ENCODE results near the gene OS9.
"Not testable (repeated sequence)": the region's sequence is repeated elsewhere in the genome, so short reads cannot be mapped to it uniquely, and the experiment has no call there.

The OS9 gene

GRCh38 chr12:57693659-57694458 is at the start of gene OS9:
Gene OS9, plus strand, starts transcription at chr12:57694132. Its CDS starts 30 bp downstream, at chr12:57694162.
- peak; percentile 98 for DNase-seq

GRCh38 chr12:57645990-57646658 is 47.8 kb upstream of the OS9 start:
- not testable (repeated sequence) for DNase-seq

- DNase-seq, result not testable (repeated sequence)
Measured at GRCh38 chr12:57646659-57647049, 47.3 kb upstream of the OS9 start.

GRCh38 chr12:57654042-57654441 is 39.9 kb upstream of the OS9 start:
- no peak for DNase-seq

GRCh38 chr12:57655541-57656240 is 38.2 kb upstream of the OS9 start:
- DNase-seq, result no peak

- not testable (repeated sequence) for DNase-seq
Measured at GRCh38 chr12:57656408-57656807, 37.5 kb upstream of the OS9 start.

GRCh38 chr12:57657744-57658143 is 36.2 kb upstream of the OS9 start:
- no peak for DNase-seq

- no peak for DNase-seq
Measured at GRCh38 chr12:57658890-57659289, 35.0 kb upstream of the OS9 start.

GRCh38 chr12:57661376-57661775 is 32.6 kb upstream of the OS9 start:
- no peak for DNase-seq

GRCh38 chr12:57665066-57665820 is 28.7 kb upstream of the OS9 start:
- not testable (repeated sequence) for DNase-seq

GRCh38 chr12:57666897-57667296 is 27.0 kb upstream of the OS9 start:
- DNase-seq, result no peak

- DNase-seq, result not testable (repeated sequence)
Measured at GRCh38 chr12:57669691-57670090, 24.2 kb upstream of the OS9 start.

GRCh38 chr12:57671811-57672210 is 22.1 kb upstream of the OS9 start:
- DNase-seq, result not testable (repeated sequence)

GRCh38 chr12:57672801-57673200 is 21.1 kb upstream of the OS9 start:
- no peak for DNase-seq

- DNase-seq, result no peak
Measured at GRCh38 chr12:57674691-57675090, 19.2 kb upstream of the OS9 start.

- DNase-seq, result not testable (repeated sequence)
Measured at GRCh38 chr12:57677947-57678346, 16.0 kb upstream of the OS9 start.

GRCh38 chr12:57679697-57680096 is 14.2 kb upstream of the OS9 start:
- no peak for DNase-seq

- DNase-seq, result no peak
Measured at GRCh38 chr12:57687862-57688261, 6.1 kb upstream of the OS9 start.

GRCh38 chr12:57688931-57689330 is 5.0 kb upstream of the OS9 start:
- DNase-seq, result no peak

GRCh38 chr12:57692500-57692899 is 1.4 kb upstream of the OS9 start:
- DNase-seq, result no peak

- no peak for DNase-seq
Measured at GRCh38 chr12:57693317-57693658, 644 bp upstream of the OS9 start.

- DNase-seq, result no peak
Measured at GRCh38 chr12:57694459-57695019, 607 bp downstream of the OS9 start.
